Glomerular visceral epithelial cell (primary cell): Measurements from ENCODE around the gene VEPH1.

Source experiments
- DNase-seq: peaks from one replicate; pipeline ENCODE4 v3.0.0-alpha.2; 2016; ENCODE audit errors: extremely low spot score

Gene VEPH1

DNA sequence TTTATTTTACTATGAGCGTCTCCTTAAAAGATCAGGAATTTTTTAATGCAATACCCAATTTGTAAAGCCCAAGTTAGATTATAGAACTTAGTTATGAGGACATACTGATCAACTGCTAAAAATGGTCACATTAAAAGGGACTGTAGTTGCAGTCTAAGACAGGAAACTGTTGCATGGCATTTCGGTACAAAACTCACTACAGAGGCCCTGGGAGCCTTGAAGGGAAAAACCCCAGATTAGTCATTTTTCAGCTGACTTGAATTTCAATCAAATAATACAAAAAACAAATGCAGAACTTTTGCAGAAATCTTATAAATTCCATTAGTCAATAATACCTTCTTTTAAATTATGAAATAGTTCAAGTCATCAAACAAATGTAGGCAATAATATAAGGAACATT lies 73.5 kb downstream of the VEPH1 start:
- DNase-seq: peak; percentile 20

DNA sequence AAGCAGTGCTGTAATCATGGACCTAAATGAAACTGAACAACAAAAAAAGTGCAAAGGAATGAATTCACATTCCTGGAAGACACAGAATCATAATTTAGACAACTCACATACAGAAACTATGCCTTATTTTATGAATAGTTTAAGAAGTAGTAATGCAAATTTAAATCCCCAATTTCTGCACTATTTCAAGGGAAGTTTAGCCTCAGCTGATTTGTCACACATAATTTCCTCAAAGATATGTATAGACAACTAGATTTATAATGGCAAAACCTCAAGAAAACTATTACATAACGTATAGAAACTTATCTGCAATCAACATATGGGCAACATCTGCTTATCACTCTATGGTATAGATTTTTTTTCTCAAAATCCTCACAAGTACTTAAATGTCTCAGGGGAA lies 74.4 kb downstream of the VEPH1 start:
- no peak for DNase-seq

DNA sequence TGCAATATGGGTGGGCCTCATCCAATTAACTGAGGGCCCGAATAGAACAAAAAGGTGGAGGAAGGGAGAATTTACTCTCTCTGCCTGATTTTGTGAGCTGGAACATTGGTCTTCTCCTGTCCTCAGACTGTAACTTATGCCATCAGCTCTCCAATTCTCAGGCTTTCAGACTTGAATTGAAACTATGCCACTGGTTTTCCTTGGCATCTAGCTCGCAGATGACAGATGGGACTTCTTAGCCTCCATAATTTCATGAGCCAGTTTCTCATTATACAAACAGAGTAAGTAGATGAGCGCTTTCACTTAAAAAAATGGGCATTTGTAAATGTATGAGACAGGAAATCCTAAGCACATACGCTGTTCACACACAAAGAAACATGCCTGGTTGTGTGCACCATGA lies 75.3 kb downstream of the VEPH1 start:
- no peak for DNase-seq

DNA sequence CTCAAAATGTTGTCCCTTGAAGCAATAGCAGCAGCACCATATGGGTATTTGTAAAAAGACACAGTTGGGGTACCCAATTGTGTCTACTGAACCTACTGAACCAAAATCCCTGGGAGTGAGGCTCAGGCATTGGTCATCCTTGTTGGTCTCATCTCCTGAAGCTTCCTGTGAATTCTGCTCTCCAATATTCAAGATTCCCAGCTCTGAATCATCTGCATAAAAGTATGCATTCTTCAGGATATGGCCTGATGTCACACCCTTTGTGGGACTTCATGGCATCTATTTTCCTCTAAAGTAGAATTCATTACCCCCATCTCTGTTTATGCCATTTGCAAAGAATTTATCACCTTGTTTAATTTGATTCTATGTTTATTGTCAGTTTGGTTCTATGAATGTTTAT lies 79.9 kb downstream of the VEPH1 start:
- no peak for DNase-seq

DNA sequence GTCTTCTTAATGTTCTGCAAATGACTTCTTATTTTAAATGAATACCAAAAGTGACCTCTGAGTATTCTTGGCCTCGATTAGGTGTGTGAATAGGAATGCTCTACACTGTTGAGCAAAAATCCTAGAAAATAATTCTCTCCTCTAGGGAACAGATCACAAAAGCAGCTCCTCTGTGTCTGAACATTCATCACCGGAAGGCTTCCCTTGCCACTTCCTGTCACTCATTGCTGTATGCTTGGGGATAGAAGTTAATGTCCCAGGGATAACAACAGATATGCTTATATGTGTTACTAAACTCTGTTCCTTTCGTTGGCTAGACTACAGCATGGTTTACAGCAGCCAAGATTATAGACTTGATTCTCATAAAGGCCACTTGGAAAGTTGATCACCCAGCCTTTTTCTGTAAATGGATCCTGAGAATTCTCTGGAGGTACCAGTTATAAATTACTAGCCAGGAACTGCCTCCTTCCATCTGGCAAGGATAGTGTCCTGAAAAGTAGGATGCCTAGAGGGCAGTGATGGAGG lies 82.5 kb downstream of the VEPH1 start:
- DNase-seq: no peak

DNA sequence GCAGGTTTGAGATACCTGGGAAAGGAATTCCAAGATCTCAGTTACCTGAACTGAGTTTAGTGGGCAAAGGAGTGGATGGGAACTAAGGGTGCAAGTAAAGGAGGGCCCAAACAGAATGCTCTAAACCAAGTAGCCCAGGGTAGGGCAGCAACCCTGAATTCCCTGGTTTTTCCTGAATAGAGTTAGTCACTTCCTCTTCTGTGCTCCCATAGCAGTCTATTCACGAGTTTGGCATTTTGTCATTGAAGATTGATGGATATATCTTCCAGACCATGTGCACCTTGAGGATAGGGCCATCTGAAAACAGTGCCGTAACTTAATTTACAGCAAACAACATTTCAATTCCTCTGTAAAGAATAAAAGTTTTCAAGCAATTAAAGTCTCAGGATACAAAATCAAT lies 85.1 kb downstream of the VEPH1 start:
- DNase-seq: no peak

DNA sequence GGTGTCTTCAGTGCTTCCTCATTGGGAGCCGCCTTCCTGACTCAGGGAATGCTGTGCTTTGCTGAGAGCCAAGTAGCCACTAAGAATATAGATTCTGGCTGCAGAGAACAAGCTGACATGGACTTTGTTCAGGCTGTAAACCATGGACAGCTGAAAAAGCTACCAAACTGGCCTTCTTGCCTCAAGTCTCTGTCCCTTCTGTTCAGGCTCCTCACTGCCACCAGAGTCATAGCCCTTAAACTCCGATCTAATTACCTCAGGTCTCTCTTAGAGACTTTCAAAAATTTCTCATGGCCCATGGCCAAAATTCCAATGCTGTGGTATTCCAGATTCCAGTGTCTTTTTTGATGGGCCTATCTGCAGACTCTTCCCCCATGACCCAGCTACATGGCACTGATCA lies 86.0 kb downstream of the VEPH1 start:
- peak; percentile 57 for DNase-seq

DNA sequence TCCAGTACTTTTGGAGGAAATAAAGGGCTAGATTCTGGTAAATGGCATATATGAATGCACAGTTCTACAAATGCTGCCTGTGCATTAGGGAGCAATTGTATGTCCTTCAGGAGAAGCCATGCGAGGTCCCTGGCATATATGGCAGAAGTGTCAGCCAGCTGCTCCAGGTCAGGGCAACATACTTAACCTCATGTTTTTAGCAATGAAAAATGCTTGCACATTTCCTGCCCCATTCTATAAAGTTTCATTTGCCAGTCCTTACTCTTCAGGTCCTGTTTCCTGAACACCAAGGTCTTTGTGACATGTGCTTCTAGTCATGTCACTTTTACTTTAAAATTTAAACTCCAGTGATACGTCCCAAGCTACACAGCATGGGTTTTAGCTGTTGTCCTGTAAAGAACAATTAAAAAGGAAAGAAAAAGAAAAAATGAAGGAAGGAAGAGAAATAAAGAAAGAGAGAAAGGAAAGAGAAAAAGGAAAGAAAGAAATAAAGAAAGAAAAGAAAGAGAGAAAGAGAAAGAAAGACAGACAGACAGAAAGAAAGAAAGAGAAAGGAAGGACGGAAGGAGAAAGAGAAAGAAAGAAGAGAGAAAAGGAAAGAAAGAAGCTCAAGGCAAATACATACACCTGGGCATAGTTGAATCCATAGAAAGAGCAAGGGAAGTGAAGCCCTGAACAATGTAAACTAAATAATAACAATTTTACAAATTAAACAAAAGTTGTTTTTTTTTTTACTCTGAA lies 86.7 kb downstream of the VEPH1 start:
- no peak for DNase-seq

DNA sequence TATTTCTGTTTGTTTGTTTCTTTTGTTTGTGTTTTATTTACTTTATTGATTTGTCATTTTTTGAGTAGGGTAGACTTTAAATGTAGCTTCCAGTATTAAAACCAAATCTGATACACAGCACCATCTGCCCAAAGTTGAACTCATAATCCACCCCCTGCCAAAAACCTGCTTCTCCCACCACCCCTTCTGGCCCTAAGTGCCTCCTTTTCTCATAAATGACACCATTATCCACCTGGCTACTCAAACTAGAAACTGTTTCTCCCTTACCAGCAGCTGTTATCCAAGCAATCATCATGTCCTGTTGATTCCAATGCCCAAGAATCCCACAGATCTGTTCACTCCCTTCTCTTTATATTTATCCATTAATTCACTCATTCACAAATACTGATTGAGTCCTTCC lies 88.4 kb downstream of the VEPH1 start:
- DNase-seq: no peak

DNA sequence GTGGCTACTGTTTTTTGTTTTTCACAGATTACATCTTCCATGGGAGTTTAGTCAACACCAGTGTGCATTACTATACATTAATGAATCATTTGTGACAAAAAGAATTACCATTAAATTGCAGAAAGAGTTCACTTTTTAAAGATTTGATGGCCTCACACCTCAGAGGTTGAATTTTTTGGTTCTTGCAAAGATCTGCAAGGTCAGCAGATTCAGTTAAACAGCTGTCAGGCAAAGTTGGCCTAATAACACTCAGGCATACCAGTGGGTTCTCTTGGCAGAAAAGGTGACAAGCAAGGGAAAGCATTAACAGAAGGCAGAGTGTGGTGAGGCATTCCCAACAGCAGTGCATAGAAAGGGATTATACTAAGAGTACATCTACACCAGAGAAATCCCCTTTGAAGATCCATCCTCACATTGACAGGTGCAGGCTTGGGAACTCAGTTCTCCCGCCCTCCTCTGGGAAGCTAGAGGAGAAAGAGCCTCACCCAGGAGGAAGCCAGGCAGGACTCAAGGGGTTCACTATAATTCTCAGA lies 90.8 kb downstream of the VEPH1 start:
- no peak for DNase-seq

DNA sequence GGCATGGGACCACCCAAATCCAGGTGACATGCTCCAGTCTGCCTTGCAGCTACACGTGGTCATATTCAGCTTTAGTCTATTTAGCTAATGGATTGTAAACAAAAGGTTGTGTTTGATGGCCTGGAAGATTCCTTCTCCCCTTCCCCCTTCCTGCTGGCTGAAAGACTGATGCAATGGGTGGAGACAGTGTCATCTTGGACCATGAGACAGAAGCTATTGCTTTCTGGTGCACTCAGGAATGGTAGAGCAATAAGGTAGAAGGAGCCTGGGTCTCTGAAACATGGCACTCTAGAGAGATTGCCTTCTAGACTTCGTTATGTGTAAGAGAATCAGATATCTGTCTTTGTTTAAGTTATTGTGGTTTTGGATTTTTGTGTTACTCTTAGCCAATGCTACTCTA lies 92.3 kb downstream of the VEPH1 start:
- no peak for DNase-seq

DNA sequence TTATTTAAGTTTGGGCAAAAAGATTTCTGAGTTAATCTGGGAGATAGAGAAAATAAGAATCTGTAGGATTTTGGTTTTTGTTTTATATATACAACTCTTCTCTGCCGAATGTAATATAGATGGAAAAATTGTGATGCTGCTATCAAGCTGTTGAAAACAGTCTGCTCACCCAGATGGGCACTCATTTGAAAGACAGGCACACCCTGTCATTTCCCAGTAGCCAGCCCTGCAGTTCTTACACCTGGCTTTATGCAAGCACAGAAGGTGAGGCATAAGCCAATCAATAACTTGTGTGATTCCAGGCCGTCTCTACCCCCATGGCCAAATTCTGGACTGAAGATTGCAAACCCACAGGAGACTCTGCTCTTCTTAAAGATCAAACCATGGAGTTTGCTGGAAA lies 93.7 kb downstream of the VEPH1 start:
- no peak for DNase-seq

DNA sequence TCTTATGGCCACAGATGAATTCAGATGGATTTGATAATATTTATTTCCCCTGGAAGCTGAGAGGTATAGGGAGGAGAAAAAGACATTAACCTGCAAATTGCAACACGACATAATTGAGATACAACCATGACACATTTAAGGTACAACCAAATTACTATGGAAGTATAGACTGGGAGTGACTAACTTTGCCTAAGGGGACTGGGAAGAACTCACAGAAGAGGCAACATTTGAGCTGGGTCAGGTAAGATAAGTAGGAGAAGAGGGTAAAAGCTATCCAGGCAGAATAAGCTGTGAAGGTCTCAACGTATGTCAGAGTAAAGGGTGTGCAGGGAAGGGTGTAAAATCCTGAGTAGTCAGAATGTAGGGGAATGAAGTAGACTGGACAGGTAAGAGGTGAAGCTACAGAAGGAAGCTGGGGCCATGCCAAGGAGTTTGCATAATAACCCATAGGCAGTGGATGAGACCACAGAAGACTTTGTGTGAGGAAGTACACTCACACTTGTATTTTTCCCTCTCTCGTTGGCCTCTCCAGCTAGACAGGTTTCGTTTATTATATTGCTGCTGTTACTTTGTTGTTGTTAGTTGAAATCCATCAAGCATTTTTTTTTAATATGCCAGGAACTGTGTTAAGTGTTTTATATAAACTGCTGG lies 94.6 kb downstream of the VEPH1 start:
- no peak for DNase-seq

DNA sequence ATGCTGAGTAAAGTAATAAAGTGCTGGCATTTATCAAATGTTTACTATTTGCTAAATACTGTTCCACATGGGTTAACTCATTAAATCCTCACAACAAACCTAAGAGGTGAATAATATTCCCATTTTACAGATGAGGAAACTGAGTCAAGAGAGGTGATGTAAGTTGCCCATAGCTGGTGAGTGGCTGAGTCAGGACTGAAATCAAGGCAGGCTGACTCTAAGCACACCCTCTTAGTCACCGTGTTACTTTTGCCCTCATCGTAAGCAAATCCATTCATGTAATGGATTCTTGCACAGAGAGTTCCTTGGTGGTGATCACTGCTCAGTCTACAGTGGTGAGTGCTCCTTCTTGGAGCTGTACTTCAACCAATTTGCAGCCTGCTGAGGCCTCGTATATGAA lies 95.4 kb downstream of the VEPH1 start:
- no peak for DNase-seq

DNA sequence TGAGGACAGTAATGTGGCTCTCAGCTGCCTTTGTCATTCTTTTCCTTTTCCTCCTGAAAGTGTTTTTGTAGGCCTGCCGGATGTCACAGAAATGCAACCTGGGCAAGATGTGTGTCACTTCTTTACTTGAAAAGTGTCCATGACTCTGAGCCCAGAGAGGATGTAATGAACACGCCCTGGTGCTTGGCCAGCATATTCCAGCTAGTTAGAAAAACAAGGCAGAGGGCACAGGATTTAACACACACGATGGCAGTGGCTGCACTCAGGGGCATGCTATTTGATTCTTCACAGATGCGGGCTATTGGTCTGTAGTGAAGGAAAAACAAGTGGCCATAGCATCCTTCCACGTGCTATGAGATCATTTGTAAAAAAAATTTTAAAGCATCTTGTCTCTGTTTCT lies 96.8 kb downstream of the VEPH1 start:
- DNase-seq: no peak

DNA sequence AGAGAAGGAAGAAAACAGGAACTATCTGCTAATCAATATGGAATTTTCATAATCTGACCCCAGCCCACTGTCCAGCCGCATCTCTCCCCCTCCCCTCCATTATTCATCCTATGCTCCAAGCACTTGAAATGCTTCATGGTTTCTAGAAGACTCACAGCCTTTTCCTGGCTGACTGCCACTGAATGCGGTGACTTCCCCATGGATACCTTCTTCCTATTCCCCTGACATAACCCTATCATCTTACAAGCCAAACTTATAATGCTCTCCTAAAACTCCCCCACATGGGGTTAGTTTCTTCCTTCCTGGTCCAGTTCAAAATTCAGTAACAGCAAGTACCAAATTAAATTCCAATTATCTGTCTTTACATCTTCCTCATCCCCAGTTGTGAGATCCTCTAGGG lies 97.8 kb downstream of the VEPH1 start:
- peak; percentile 35 for DNase-seq

DNA sequence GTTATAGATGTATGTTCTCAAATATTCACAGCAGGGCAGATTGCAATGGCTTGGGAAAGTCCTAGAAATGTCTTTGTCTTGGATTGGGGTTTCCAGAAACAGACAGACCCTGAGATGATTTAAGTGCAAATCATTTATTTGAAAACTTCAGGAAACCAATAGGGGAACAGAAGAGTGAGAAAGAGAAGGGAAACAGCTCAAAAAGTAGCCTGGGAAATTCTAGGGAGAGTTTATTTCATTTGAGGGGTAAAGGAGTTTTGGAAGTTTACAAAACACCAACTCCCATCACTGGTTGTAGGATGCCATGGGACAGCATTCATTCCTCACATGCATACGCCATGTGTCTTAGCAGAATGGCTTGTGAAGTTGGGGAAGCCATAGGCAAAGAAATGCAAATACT lies 98.8 kb downstream of the VEPH1 start:
- DNase-seq: no peak

DNA sequence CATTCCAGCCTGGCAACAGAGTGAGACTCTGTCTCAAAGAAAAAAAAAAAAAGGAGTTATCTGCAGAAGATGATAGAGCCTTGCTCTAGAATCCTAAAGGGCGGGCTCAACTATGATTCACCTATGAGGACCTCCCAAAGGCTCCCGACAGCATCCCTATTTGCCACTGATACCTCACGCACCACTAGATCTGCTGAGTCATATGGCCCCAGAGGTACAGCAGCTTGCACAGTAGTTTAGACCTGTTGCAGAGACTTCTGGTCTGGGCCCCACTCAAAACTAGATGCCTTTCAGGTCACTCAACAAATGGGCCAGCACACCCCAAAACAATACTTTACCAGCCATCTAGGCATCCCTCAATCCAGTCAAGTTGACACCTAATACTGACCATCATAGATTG lies 104.6 kb downstream of the VEPH1 start:
- no peak for DNase-seq

DNA sequence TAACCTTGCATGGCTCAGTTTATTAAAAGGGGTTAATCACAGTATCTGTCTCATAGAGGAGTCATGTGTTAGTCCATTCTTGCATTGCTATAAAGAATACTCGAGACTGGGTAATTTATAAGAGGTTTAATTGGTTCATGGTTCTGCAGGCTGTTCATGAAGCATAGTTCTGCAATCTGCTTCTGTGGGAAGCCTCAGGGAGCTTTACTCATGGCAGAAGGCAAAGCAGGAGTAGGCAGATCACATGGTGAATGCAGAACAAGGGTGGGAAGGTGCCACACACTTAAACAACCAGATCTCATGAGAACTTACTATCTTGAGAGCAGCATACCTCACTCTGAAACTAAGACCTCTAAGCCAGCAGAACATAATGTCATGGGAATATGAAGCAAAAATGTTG lies 108.8 kb downstream of the VEPH1 start:
- DNase-seq: no peak

DNA sequence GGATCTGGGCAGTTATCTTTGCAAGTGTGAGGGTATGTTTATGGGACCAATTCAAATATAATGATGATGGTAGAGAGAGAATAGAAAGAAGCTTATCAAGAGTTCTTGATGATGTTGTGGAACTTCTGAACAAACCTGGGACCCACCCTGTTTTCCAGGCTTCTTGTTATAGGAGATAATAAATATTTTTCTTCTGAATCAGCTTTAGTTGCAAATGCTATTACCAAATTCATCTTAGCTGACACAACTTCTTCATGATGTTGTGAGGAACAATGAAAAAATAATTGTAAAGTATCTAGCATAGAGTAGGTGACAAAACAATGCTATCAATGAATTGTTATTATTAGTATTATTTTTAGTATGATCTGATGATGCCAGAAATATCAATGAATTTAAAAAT lies 110.1 kb downstream of the VEPH1 start:
- DNase-seq: no peak

DNA sequence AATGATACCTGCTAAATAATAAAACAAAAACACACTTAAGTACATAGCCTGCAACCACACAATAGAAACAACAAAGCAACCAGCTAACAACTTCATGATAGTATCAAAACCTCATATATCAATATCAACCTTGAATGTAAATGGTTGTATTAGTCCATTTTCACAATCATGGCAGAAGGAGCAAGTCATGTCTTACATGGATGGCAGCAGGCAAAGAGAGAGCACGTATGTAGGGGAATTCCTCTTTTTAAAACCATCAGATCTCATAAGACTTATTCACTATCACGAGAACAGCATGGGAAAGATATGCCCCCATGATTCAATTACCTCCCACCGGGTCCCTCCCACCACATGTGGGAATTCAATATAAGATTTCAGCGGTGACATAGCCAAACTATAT lies 111.1 kb downstream of the VEPH1 start:
- DNase-seq: no peak

DNA sequence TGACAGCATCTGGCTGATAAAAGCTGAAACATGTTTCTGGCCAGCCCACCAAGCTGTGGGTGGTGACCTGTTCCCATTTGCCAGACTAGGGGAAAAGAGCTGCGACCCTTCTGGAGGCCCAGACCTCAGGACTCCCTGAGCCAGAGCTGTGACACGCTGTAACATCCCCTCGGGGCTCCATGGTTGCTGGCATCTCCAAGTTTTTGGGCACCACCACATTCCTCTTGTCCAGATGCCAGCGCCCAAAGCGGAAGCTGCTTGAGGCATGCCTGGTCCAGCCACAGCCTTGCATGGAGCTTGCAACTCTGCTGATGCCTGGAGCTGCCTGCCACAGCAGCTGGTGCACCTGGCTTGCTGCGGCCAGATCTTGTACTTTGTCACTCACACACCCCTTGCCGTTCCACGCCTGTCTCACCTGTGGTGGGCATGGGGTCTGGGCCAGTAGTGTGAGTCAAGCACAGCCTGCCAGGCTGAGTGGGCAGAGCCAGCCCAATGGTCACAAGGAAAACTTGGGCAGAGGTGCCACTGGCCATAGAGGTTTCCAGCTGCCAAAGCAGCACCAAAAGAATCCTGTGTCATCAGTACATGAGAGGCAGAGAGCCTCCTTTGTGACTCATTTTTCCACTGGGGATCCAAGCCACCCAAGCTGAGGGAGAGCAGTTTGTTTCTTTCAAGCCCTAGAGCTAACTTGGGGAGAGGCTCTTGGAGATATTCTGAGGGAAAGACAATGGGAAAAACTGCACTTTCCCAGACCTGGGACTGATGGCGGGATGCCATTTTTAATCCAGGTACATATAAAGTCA lies 112.3 kb downstream of the VEPH1 start:
- DNase-seq: no peak

DNA sequence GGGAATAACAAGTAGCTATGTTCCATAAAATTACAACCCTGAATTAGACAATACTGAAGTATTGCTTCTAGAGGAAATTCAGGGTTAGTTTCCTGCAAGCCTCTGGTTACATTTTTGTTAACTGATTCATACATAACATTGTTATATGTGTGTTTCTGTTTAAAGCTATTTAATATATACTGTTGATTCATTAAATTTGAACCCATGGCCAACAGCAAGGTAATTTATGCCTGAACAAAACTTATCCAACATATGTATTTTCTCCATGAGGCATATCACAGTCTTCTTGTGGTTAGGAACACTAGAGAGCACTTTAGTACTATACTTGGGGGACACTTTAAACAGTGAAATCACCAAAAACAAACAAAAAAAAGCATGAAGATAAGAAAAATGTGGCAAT lies 114.2 kb downstream of the VEPH1 start:
- no peak for DNase-seq
